CD4-positive, alpha-beta T cell treated with Interleukin-17A for 1 hour (primary cell): ENCODE results near the gene PRAMEF14.
A peak's percentile ranks its signal among the peaks of the same experiment; 100 is the strongest.
"Not testable (repeated sequence)": the region's sequence is repeated elsewhere in the genome, so short reads cannot be mapped to it uniquely, and the experiment has no call there.

Experiments used
- DNase-seq: peaks from one replicate; pipeline ENCODE4 v3.0.0-alpha.2; 2020

Gene PRAMEF14, protein sequence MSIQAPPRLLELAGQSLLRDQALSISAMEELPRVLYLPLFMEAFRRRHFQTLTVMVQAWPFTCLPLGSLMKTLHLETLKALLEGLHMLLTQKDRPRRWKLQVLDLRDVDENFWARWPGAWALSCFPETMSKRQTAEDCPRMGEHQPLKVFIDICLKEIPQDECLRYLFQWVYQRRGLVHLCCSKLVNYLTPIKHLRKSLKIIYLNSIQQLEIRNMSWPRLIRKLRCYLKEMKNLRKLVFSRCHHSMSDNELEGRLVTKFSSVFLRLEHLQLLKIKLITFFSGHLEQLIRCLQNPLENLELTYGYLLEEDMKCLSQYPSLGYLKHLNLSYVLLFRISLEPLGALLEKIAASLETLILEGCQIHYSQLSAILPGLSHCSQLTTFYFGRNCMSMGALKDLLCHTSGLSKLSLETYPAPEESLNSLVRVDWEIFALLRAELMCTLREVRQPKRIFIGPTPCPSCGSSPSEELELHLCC

GRCh38 chr1:13347034-13347433 is at the start of gene PRAMEF14:
Gene PRAMEF14 (minus strand): TSS chr1:13347134. CDS start chr1:13345314, 1,820 bp downstream.
- not testable (repeated sequence) for DNase-seq

DNA sequence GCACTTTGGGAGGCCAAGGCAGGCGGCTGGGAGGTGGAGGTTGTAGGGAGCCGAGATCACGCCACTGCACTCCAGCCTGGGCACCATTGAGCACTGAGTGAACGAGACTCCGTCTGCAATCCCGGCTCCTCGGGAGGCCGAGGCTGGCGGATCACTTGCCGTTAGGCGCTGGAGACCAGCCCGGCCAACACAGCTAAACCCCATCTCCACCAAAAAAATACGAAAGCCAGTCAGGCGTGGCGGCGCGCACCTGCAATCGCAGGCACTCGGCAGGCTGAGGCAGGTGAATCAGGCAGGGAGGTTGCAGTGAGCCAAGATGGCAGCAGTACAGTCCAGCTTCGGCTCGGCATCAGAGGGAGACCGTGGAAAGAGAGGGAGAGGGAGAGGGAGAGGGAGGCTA is 48.4 kb upstream of the PRAMEF14 start:
- not testable (repeated sequence) for DNase-seq

DNA sequence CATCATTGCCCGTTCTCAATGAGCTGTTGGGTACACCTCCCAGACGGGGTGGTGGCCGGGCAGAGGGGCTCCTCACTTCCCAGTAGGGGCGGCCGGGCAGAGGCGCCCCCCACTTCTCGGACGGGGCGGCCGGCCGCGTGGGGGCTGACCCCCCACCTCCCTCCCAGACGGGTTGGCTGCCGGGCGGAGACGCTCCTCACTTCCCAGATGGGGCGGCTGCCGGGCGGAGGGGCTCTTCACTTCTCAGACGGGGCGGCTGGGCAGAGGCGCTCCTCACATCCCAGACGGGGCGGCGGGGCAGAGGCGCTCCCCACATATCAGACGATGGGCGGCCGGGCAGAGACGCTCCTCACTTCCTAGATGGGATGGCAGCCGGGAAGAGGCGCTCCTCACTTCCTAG is 47.8 kb upstream of the PRAMEF14 start:
- DNase-seq = not testable (repeated sequence)

GRCh38 chr1:13393004-13393403 is 46.1 kb upstream of the PRAMEF14 start:
- not testable (repeated sequence) for DNase-seq

DNA sequence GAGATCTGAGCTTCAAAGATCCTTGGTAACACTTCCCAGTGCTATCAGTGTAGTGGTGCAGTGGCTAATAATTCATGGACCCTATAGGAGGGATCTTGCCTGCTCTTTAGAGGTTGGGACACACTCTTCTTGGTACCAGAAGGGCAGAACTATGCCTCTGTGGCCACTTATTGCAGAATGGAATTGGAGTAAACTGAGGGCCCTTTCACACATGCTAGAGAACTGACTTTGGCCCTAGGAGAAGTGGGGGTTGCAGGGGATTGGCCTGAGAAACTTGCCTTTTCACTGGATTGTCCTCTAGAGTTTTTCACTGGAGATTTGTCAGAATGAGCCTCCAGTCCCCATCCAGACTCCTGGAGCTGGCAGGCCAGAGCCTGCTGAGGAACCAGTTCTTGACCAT is 42.4 kb upstream of the PRAMEF14 start, which contains the start of gene PRAMEF17:
PRAMEF17 (plus strand) TSS at position 301 of the 400 bp plus-strand sequence; CDS start at position 327, 26 bp downstream.
- not testable (repeated sequence) for DNase-seq

DNA sequence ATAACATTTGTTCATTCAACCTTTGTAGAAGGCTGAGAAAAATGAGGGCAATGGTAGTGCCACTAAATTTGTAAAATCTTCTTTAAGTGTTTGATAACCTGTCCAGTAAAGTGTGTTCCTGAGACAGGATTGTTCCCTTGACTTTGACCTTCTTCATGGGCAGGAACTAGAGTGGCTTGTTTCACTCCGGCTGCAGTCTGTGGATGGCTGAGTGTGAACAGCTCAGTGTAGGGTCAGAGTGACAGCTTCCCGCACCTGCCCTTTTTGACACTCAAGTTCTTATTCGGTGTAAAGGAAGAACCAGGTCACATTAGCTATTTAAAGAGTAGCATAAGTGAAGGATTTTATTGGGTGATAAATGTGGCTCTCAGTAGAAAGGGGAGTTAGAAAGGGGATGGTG is 33.4 kb upstream of the PRAMEF14 start:
- not testable (repeated sequence) for DNase-seq

GRCh38 chr1:13378983-13379382 is 32.0 kb upstream of the PRAMEF14 start:
- not testable (repeated sequence) for DNase-seq

GRCh38 chr1:13368544-13368943 is 21.6 kb upstream of the PRAMEF14 start:
- not testable (repeated sequence) for DNase-seq

- not testable (repeated sequence) for DNase-seq
Observed at GRCh38 chr1:13366536-13366935, 19.6 kb upstream of the PRAMEF14 start.

DNA sequence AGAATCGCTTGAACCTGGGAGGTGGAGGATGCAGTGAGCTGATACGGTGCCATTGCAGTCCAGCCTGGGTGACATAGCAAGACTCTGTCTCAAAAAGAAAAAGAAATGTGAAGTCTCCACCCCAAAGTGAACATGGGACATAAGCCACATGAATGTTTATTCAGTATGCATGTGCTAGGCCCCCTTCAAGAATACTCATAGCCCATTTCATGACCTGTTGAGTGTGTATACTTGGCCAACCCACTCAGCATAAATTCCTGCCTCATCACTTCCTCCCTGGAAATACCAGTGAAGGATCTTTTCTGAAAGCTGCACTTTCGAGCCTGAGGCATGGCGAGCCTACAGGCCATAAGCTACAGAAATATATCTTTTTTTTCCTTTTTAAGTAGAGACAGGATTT is 18.0 kb upstream of the PRAMEF14 start:
- not testable (repeated sequence) for DNase-seq

DNA sequence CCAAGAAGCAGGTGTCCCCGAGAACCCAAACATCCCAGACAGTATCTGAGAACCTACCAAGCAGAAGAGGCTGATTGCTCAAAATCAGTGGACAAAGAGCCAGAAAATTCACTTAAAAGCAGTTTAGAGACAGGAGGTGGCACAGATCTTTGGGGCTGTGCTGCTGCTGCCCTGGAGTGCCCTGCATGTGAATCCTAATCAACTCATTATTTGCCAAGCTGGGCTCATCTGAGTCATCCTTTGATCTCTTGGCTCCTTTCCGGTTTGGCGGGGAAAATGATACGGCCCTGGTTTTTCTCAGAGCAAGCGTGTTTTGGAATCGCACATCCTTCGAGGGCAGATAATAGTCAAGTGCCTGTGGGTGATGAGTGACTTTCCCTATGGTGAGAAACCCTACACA is 15.4 kb upstream of the PRAMEF14 start:
- not testable (repeated sequence) for DNase-seq

- peak; percentile 36 for DNase-seq
Observed at GRCh38 chr1:13356774-13357173, 9.8 kb upstream of the PRAMEF14 start.

GRCh38 chr1:13354475-13354874 is 7.5 kb upstream of the PRAMEF14 start:
- not testable (repeated sequence) for DNase-seq

GRCh38 chr1:13353476-13353875 is 6.5 kb upstream of the PRAMEF14 start:
- DNase-seq = not testable (repeated sequence)

GRCh38 chr1:13342496-13342895 is 4.4 kb downstream of the PRAMEF14 start:
- DNase-seq = not testable (repeated sequence)

DNA sequence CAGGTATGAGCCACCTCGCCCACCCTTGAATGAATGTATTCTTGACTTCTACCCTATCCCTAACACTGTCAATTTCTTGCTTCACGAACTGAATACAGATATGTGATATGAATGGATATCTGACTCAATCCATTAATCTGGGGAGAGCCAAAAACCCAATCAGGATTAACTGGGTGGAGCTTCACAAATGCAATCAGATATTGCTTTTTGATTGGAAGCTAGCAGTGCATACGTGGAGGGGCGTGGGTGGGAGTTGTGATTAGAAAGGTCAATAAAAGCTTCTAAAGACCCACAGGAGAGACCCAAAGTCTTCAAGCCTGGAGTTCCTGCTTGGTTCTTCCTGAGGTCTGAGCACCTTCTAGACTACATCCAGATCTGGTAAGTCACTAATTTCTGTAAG is 31.7 kb downstream of the PRAMEF14 start, which contains the start of gene PRAMEF15:
PRAMEF15 (plus strand) TSS at position 301 of the 400 bp plus-strand sequence. CDS start 2,827 bp downstream, outside the sequence.
- not testable (repeated sequence) for DNase-seq

- not testable (repeated sequence) for DNase-seq
Observed at GRCh38 chr1:13303239-13303638, 43.7 kb downstream of the PRAMEF14 start, which contains the start of gene PRAMEF33. Gene PRAMEF33 (plus strand): TSS chr1:13303539. CDS start chr1:13305955, 2,416 bp downstream.

GRCh38 chr1:13302197-13302596 is 44.7 kb downstream of the PRAMEF14 start:
- DNase-seq = not testable (repeated sequence)

- not testable (repeated sequence) for DNase-seq
Observed at GRCh38 chr1:13298699-13299098, 48.2 kb downstream of the PRAMEF14 start.

- DNase-seq = not testable (repeated sequence)
Observed at GRCh38 chr1:13297216-13297931, 49.6 kb downstream of the PRAMEF14 start.
